ENCODE data around the gene RNF11. TPM values are rescaled to one million over a fixed set of nuclear protein-coding genes. Genes with fewer than 3 reads are reported as not detected.
"Not testable (repeated sequence)": the region's sequence is repeated elsewhere in the genome, so short reads cannot be mapped to it uniquely, and the experiment has no call there.

The RNF11 gene
- total RNA-seq, 3 donors from 2014 or later: 29.7 to 33.3 (median 30.3) TPM

GRCh38 chr1:51237351-51238033 is 1.4 kb downstream of the RNF11 start:
- Mint-ChIP-seq H3K4me1 (ENCODE audit: low read depth) (peaks cover 48% of the 10 kb centered on the region), H3K9me3 (no peaks in the 10 kb centered on the region), H3K27me3 (ENCODE audit: low read depth) (no peaks in the 10 kb centered on the region), H3K4me3 (no peak overlapping the region), H3K36me3 (ENCODE audit: insufficient read depth) (no peaks in the 10 kb centered on the region)
- ATAC-seq: no peak
- DNase-seq: no peak

- H3K4me1 Mint-ChIP-seq (ENCODE audit: low read depth): peaks cover 53% of the 10 kb centered on the region
- DNase-seq: no peak
These were observed 1.9 kb downstream of the RNF11 start for GRCh38 chr1:51238034-51238403.

GRCh38 chr1:51240084-51240483 is 4.0 kb downstream of the RNF11 start:
- ATAC-seq (no peak), DNase-seq (no peak)
- H3K36me3 Mint-ChIP-seq (ENCODE audit: insufficient read depth): peaks cover 7% of the 10 kb centered on the region
- H3K9me3 Mint-ChIP-seq: no peaks in the 10 kb centered on the region
- no peak overlapping the region for H3K4me3 Mint-ChIP-seq
- H3K4me1 Mint-ChIP-seq (ENCODE audit: low read depth): peaks cover 53% of the 10 kb centered on the region
- H3K27me3 Mint-ChIP-seq (ENCODE audit: low read depth): no peaks in the 10 kb centered on the region

More at GRCh38 chr1:51238034-51238403, 1.9 kb downstream of the RNF11 start:
- H3K4me3 Mint-ChIP-seq: no peak overlapping the region
- no peaks in the 10 kb centered on the region for H3K27me3 Mint-ChIP-seq (ENCODE audit: low read depth)
- ATAC-seq: no peak
- no peaks in the 10 kb centered on the region for H3K9me3 Mint-ChIP-seq
- peaks cover 2% of the 10 kb centered on the region for H3K36me3 Mint-ChIP-seq (ENCODE audit: insufficient read depth)

- no peak for DNase-seq
- Mint-ChIP-seq H3K27me3 (ENCODE audit: low read depth) (no peaks in the 10 kb centered on the region), H3K4me1 (ENCODE audit: low read depth) (peaks cover 50% of the 10 kb centered on the region), H3K36me3 (ENCODE audit: insufficient read depth) (peaks cover 7% of the 10 kb centered on the region), H3K9me3 (no peaks in the 10 kb centered on the region), H3K4me3 (peak overlapping the region; percentile 8)
- ATAC-seq: no peak
These were observed 5.0 kb downstream of the RNF11 start for GRCh38 chr1:51241119-51241518.

- no peaks in the 10 kb centered on the region for H3K9me3 Mint-ChIP-seq
- H3K4me3 Mint-ChIP-seq: no peak overlapping the region
- H3K36me3 Mint-ChIP-seq (ENCODE audit: insufficient read depth): peaks cover 8% of the 10 kb centered on the region
- no peaks in the 10 kb centered on the region for H3K27me3 Mint-ChIP-seq (ENCODE audit: low read depth)
- no peak for DNase-seq
- peaks cover 63% of the 10 kb centered on the region for H3K4me1 Mint-ChIP-seq (ENCODE audit: low read depth)
- no peak for ATAC-seq
These were observed 6.5 kb downstream of the RNF11 start for GRCh38 chr1:51242546-51242945.

GRCh38 chr1:51247022-51247421 is 10.9 kb downstream of the RNF11 start:
- Mint-ChIP-seq H3K4me1 (ENCODE audit: low read depth) (peaks cover 37% of the 10 kb centered on the region), H3K27me3 (ENCODE audit: low read depth) (no peaks in the 10 kb centered on the region), H3K36me3 (ENCODE audit: insufficient read depth) (peaks cover 8% of the 10 kb centered on the region), H3K9me3 (no peaks in the 10 kb centered on the region), H3K4me3 (no peak overlapping the region)
- no peak for DNase-seq
- no peak for ATAC-seq

GRCh38 chr1:51247499-51247898 is 11.4 kb downstream of the RNF11 start:
- H3K4me3 Mint-ChIP-seq: no peak overlapping the region
- DNase-seq: no peak
- no peaks in the 10 kb centered on the region for H3K27me3 Mint-ChIP-seq (ENCODE audit: low read depth)
- ATAC-seq: no peak
- H3K36me3 Mint-ChIP-seq (ENCODE audit: insufficient read depth): peaks cover 8% of the 10 kb centered on the region
- H3K4me1 Mint-ChIP-seq (ENCODE audit: low read depth): peaks cover 40% of the 10 kb centered on the region
- H3K9me3 Mint-ChIP-seq: no peaks in the 10 kb centered on the region

- Mint-ChIP-seq H3K9me3 (no peaks in the 10 kb centered on the region), H3K36me3 (ENCODE audit: insufficient read depth) (peaks cover 2% of the 10 kb centered on the region), H3K4me3 (no peak overlapping the region), H3K4me1 (ENCODE audit: low read depth) (peaks cover 36% of the 10 kb centered on the region), H3K27me3 (ENCODE audit: low read depth) (no peaks in the 10 kb centered on the region)
- ATAC-seq (no peak), DNase-seq (no peak)
These were observed 13.4 kb downstream of the RNF11 start for GRCh38 chr1:51249445-51249844.

- not testable (repeated sequence) for H3K27me3 Mint-ChIP-seq (ENCODE audit: low read depth); DNase-seq; H3K4me3 Mint-ChIP-seq; H3K9me3 Mint-ChIP-seq; H3K36me3 Mint-ChIP-seq (ENCODE audit: insufficient read depth); ATAC-seq
- peaks cover 31% of the 10 kb centered on the region for H3K4me1 Mint-ChIP-seq (ENCODE audit: low read depth)
These were observed 14.7 kb downstream of the RNF11 start for GRCh38 chr1:51250729-51251128.

- not testable (repeated sequence) for H3K4me3 Mint-ChIP-seq; H3K36me3 Mint-ChIP-seq (ENCODE audit: insufficient read depth); DNase-seq; ATAC-seq; H3K9me3 Mint-ChIP-seq; H3K27me3 Mint-ChIP-seq (ENCODE audit: low read depth)
- peaks cover 32% of the 10 kb centered on the region for H3K4me1 Mint-ChIP-seq (ENCODE audit: low read depth)
These were observed 15.1 kb downstream of the RNF11 start for GRCh38 chr1:51251165-51251564.

GRCh38 chr1:51252366-51252765 is 16.3 kb downstream of the RNF11 start:
- ATAC-seq (no peak), DNase-seq (no peak)
- Mint-ChIP-seq H3K9me3 (no peaks in the 10 kb centered on the region), H3K27me3 (ENCODE audit: low read depth) (no peaks in the 10 kb centered on the region), H3K4me1 (ENCODE audit: low read depth) (peaks cover 26% of the 10 kb centered on the region), H3K36me3 (ENCODE audit: insufficient read depth) (peaks cover 5% of the 10 kb centered on the region), H3K4me3 (no peak overlapping the region)

GRCh38 chr1:51253691-51254090 is 17.6 kb downstream of the RNF11 start:
- no peak overlapping the region for H3K4me3 Mint-ChIP-seq

GRCh38 chr1:51255331-51255730 is 19.3 kb downstream of the RNF11 start:
- no peak for ATAC-seq
- Mint-ChIP-seq H3K36me3 (ENCODE audit: insufficient read depth) (peaks cover 5% of the 10 kb centered on the region), H3K9me3 (no peaks in the 10 kb centered on the region)

More at GRCh38 chr1:51253691-51254090, 17.6 kb downstream of the RNF11 start:
- DNase-seq (no peak), ATAC-seq (no peak)
- H3K9me3 Mint-ChIP-seq: no peaks in the 10 kb centered on the region
- no peaks in the 10 kb centered on the region for H3K27me3 Mint-ChIP-seq (ENCODE audit: low read depth)
- H3K4me1 Mint-ChIP-seq (ENCODE audit: low read depth): peaks cover 33% of the 10 kb centered on the region
- peaks cover 5% of the 10 kb centered on the region for H3K36me3 Mint-ChIP-seq (ENCODE audit: insufficient read depth)

GRCh38 chr1:51263147-51263877 is 27.2 kb downstream of the RNF11 start:
- no peak for ATAC-seq
- peaks cover 76% of the 10 kb centered on the region for H3K4me1 Mint-ChIP-seq (ENCODE audit: low read depth)
- H3K27me3 Mint-ChIP-seq (ENCODE audit: low read depth): no peaks in the 10 kb centered on the region
- no peaks in the 10 kb centered on the region for H3K9me3 Mint-ChIP-seq
- peaks cover 10% of the 10 kb centered on the region for H3K36me3 Mint-ChIP-seq (ENCODE audit: insufficient read depth)
- DNase-seq: no peak
- no peak overlapping the region for H3K4me3 Mint-ChIP-seq

More at GRCh38 chr1:51255331-51255730, 19.3 kb downstream of the RNF11 start:
- H3K27me3 Mint-ChIP-seq (ENCODE audit: low read depth): no peaks in the 10 kb centered on the region
- no peak overlapping the region for H3K4me3 Mint-ChIP-seq
- peaks cover 45% of the 10 kb centered on the region for H3K4me1 Mint-ChIP-seq (ENCODE audit: low read depth)
- no peak for DNase-seq

GRCh38 chr1:51264451-51264850 is 28.4 kb downstream of the RNF11 start:
- Mint-ChIP-seq H3K27me3 (ENCODE audit: low read depth) (no peaks in the 10 kb centered on the region), H3K4me1 (ENCODE audit: low read depth) (peaks cover 69% of the 10 kb centered on the region), H3K9me3 (no peaks in the 10 kb centered on the region), H3K4me3 (no peak overlapping the region), H3K36me3 (ENCODE audit: insufficient read depth) (peaks cover 14% of the 10 kb centered on the region)
- DNase-seq: no peak
- no peak for ATAC-seq
